Gastrocnemius medialis (tissue), 4 donors: Measurements from ENCODE around the gene PRPF40B.

Experiments
- CTCF ChIP-seq, 5 experiments: fragments of 450-650 bp in 3 of 5; fragments of 200-600 bp in 2 of 5; sonication (generic) in 2 of 5; IDR thresholded peaks in 4 of 5; conservative IDR thresholded peaks in 1 of 5; 1 replicate in 4 of 5; 2 replicates in 1 of 5; pipeline ENCODE4 v1.5.1; 2016 to 2019; ENCODE audit warnings: antibody characterized with exemption in 5 of 5, mild to moderate bottlenecking in 3 of 5, moderate library complexity in 3 of 5
- POLR2A ChIP-seq, 2 donors: fragments of 450-650 bp; IDR thresholded peaks; one replicate each; pipeline ENCODE4 v1.6.1; 2017; ENCODE audit warnings: antibody characterized with exemption in 2 of 2, mild to moderate bottlenecking in 2 of 2, moderate library complexity in 2 of 2

DNA sequence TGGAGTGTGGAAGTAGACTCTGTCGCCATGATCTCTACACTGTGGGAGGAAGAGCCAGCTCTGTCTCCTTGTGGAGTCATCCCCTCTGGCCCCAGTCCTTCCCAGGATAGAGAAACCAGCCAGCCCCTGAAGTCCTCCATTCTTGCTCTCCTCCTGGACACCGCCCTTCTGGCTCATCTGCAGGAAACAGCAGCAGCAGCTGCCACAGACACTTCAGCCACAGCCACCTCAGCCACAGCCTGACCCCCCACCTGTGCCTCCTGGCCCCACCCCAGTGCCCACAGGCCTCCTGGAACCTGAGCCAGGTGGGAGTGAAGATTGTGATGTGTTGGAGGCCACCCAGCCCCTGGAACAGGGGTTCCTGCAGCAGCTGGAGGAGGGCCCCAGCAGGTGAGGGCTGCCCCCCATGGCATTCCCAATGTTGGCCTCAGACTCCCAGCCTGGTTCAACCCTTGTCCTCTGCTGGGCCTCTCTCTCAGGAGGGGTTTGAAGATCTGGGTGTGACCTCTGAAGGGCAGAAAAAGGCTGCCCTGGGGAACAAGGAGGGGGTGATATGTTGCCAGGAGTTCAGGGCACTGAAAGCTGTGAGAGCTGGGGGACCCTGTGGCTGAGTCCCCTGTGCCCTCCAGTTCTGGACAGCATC, 10.5 kb downstream of the PRPF40B start:
- TF ChIP-seq POLR2A (IDR thresholded peaks at IDR 0.05), result no peak
- TF ChIP-seq CTCF (IDR thresholded peaks at IDR 0.05 in 4 of 5, conservative IDR thresholded peaks at IDR 0.05 in 1 of 5), result no peak
